ENCODE results near the gene RFNG.
A peak's percentile ranks its signal among the peaks of the same experiment; 100 is the strongest.

Gene RFNG

DNA sequence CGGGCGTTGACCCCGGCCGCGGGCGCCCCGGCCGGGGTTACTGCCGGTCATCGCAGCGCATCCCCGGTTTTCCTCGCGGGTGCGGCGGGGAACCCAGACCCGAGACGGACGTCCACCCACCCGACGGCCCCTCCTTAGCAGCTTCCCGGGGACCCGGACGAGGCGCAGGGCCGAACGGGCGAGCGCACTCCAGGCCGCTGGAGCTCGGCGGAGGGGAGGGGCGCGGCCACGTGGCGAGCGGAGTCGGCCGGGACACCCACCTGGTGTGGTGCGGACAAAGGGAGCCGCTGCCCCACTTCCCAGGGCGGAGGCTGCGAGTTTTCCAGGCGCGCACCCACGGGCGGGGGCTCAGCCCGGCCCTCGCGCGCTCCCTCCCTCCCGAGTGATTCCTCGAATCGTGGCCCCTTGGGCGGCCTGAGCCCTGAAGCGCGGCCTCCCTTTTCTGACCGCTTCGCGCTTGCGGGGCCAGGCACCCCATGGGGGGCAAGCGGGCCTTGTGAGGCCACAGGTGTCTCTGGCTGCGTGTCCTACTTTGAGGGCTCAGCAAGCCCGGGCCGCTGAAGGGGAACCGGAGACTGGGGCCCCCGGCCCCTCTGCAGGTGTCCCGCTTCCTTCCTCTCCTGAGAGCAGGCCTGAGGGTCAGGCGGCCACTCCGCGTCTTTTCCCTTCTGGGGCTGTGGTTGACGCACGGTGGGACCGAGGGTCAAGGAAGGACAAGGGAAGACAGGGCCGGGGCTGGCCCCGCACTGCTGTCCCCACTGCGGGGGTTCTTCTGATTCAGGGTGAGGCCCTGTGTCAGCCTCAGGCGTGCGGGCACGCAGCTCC is 47.5 kb upstream of the RFNG start:
- Histone ChIP-seq H2BK120ac (ENCODE audit: insufficient read depth, low read length, poor library complexity) (peak overlapping the region; percentile 37), H3K27ac (ENCODE audit: low read depth, low read length) (peak overlapping the region; percentile 31), H3K27me3 (ENCODE audit: insufficient read depth, low read length) (no peaks in the 10 kb centered on the region), H4K8ac (ENCODE audit: low read depth, low read length) (peak overlapping the region; percentile 63), H2BK12ac (ENCODE audit: low read length) (peak overlapping the region; percentile 12), H2BK5ac (ENCODE audit: low read depth, low read length, poor library complexity) (peak overlapping the region; percentile 76), H2AK5ac (ENCODE audit: low read length) (peak overlapping the region; percentile 75), H2AFZ (ENCODE audit: insufficient read depth, low read length, poor library complexity) (peak overlapping the region; percentile 75), H3K79me2 (ENCODE audit: control insufficient read depth, insufficient read depth, low read length, poor library complexity) (peaks cover 29% of the 10 kb centered on the region), H3K9ac (ENCODE audit: low read length) (peak overlapping the region; percentile 61), H3K4ac (ENCODE audit: low read depth, low read length) (peak overlapping the region; percentile 25), H3K9me3 (ENCODE audit: insufficient read depth, low read depth, low read length) (no peaks in the 10 kb centered on the region), H3K36me3 (ENCODE audit: control insufficient read depth in 1 of 2, insufficient read depth in 2 of 2, low read length in 2 of 2) (peaks cover 20% of the 10 kb centered on the region in 2 experiments), H3K18ac (ENCODE audit: low read length) (peak overlapping the region; percentile 76), H3K4me1 (ENCODE audit: control insufficient read depth in 1 of 2, insufficient read depth in 2 of 2, low read length in 2 of 2) (peaks cover 40 to 57% of the 10 kb centered on the region in 2 experiments), H3K23ac (ENCODE audit: low read length) (no peak overlapping the region), H3K4me2 (ENCODE audit: low read length) (peak overlapping the region; percentile 93), H3K79me1 (ENCODE audit: low read length) (peaks cover 28% of the 10 kb centered on the region), H4K12ac (ENCODE audit: low read depth, low read length) (peak overlapping the region; percentile 55), H3K14ac (ENCODE audit: low read length) (peak overlapping the region; percentile 66), H4K91ac (ENCODE audit: low read depth, low read length) (peak overlapping the region; percentile 89), H3K4me3 (ENCODE audit: low read depth, low read length) (peak overlapping the region; percentile 72)
- no CpG with 5 or more reads among the region's 80 CpGs for WGBS (ENCODE audit: extremely low coverage, insufficient coverage, insufficient read length)
- DNase-seq: no peak

DNA sequence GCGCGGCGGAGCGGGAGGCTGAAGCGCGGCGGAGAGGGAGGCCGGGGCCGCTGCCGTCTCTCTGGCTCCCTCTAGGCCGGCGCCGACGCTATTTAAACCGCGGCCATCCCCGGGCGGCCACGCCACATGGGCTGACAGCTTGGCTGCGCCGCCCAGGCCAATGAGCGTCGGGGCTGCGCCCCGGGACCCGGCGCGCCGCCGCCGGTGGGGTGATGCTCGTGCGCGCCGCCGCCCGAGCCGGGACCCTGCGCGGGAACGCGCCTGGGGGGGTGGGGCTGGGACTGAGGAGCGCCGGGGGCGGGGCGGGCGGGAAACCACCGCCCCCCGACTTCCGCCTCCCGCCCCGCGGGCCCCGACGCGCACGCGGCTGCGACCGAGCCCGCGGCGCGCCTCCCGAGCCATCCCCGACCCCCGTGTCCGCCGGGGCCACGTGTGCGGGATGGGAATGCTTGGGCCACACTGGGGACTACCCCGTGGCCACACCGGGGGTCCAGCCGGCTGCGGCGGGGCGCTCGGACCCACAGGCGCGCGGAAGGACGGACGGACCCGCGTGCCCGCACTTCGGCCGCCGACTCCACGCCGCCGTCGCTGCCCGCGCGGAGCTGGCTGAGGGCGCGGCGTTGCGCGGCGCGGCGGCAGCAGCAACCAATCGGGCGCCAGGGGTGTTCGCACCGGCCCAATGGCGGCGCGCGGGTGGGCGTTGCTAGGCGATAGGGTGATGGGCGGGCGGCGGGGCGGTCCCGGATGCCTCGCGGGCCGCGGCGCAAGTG is 46.7 kb upstream of the RFNG start, which contains the start of gene FASN:
FASN (minus strand) TSS at position 68 of the 770 bp plus-strand sequence. CDS start 1,791 bp downstream, outside the sequence.
- H3K27ac ChIP-seq (ENCODE audit: low read depth, low read length): peak within 1 kb of the TSS; percentile 97
- H2BK12ac ChIP-seq (ENCODE audit: low read length): peak within 1 kb of the TSS; percentile 12
- peak within 1 kb of the TSS; percentile 97 for H3K14ac ChIP-seq (ENCODE audit: low read length)
- H4K91ac ChIP-seq (ENCODE audit: low read depth, low read length): peak within 1 kb of the TSS; percentile 97
- peak within 1 kb of the TSS; percentile 82 for H2AFZ ChIP-seq (ENCODE audit: insufficient read depth, low read length, poor library complexity)
- peaks cover under 1% of the 10 kb centered on the region for H3K9me3 ChIP-seq (ENCODE audit: insufficient read depth, low read depth, low read length)
- peaks cover 35 to 51% of the 10 kb centered on the region in 2 experiments for H3K4me1 ChIP-seq (ENCODE audit: control insufficient read depth in 1 of 2, insufficient read depth in 2 of 2, low read length in 2 of 2)
- H3K27me3 ChIP-seq (ENCODE audit: insufficient read depth, low read length): no peaks in the 10 kb centered on the region
- no peak within 1 kb of the TSS for H3K23ac ChIP-seq (ENCODE audit: low read length)
- H3K18ac ChIP-seq (ENCODE audit: low read length): peak within 1 kb of the TSS; percentile 97
- H3K79me1 ChIP-seq (ENCODE audit: low read length): peaks cover 27% of the 10 kb centered on the region
- peak within 1 kb of the TSS; percentile 84 for H2BK120ac ChIP-seq (ENCODE audit: insufficient read depth, low read length, poor library complexity)
- H3K4ac ChIP-seq (ENCODE audit: low read depth, low read length): peak within 1 kb of the TSS; percentile 92
- H2BK5ac ChIP-seq (ENCODE audit: low read depth, low read length, poor library complexity): peak within 1 kb of the TSS; percentile 93
- peak within 1 kb of the TSS; percentile 88 for H3K4me3 ChIP-seq (ENCODE audit: low read depth, low read length)
- H4K12ac ChIP-seq (ENCODE audit: low read depth, low read length): peak within 1 kb of the TSS; percentile 93
- no CpG with 5 or more reads among the region's 124 CpGs for whole genome bisulfite sequencing (ENCODE audit: extremely low coverage, insufficient coverage, insufficient read length)
- H3K9ac ChIP-seq (ENCODE audit: low read length): peak within 1 kb of the TSS; percentile 91
- H3K79me2 ChIP-seq (ENCODE audit: control insufficient read depth, insufficient read depth, low read length, poor library complexity): peaks cover 31% of the 10 kb centered on the region
- H2AK5ac ChIP-seq (ENCODE audit: low read length): peak within 1 kb of the TSS; percentile 75
- H4K8ac ChIP-seq (ENCODE audit: low read depth, low read length): peak within 1 kb of the TSS; percentile 95
- DNase-seq: peak; percentile 93 to 97
- peaks cover 27 to 28% of the 10 kb centered on the region in 2 experiments for H3K36me3 ChIP-seq (ENCODE audit: control insufficient read depth in 1 of 2, insufficient read depth in 2 of 2, low read length in 2 of 2)
- peak within 1 kb of the TSS; percentile 95 for H3K4me2 ChIP-seq (ENCODE audit: low read length)

DNA sequence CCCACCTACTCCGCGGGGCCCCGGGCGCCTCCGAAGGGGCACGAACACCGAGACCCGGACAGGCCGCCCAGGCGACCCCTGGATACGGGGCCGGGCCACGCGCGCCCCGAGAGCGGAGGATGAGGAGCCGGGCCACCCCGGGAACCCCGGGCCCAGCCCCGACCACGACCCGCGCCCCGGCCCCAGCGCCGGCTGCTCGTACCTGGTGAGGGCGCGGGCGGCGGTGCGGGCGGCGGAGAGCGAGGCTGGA is 46.2 kb upstream of the RFNG start:
- DNase-seq: no peak
- Histone ChIP-seq H3K27ac (ENCODE audit: low read depth, low read length) (peak overlapping the region; percentile 87), H3K4me1 (ENCODE audit: control insufficient read depth in 1 of 2, insufficient read depth in 2 of 2, low read length in 2 of 2) (peaks cover 31 to 46% of the 10 kb centered on the region in 2 experiments), H3K36me3 (ENCODE audit: control insufficient read depth in 1 of 2, insufficient read depth in 2 of 2, low read length in 2 of 2) (peaks cover 32 to 33% of the 10 kb centered on the region in 2 experiments), H3K9ac (ENCODE audit: low read length) (peak overlapping the region; percentile 91), H2AFZ (ENCODE audit: insufficient read depth, low read length, poor library complexity) (peak overlapping the region; percentile 33), H3K27me3 (ENCODE audit: insufficient read depth, low read length) (no peaks in the 10 kb centered on the region), H4K12ac (ENCODE audit: low read depth, low read length) (peak overlapping the region; percentile 52), H3K79me1 (ENCODE audit: low read length) (peaks cover 27% of the 10 kb centered on the region), H3K14ac (ENCODE audit: low read length) (peak overlapping the region; percentile 81), H3K4me2 (ENCODE audit: low read length) (peak overlapping the region; percentile 95), H3K9me3 (ENCODE audit: insufficient read depth, low read depth, low read length) (peaks cover 5% of the 10 kb centered on the region), H3K23ac (ENCODE audit: low read length) (no peak overlapping the region), H3K18ac (ENCODE audit: low read length) (peak overlapping the region; percentile 82), H2BK12ac (ENCODE audit: low read length) (no peak overlapping the region), H2BK5ac (ENCODE audit: low read depth, low read length, poor library complexity) (peak overlapping the region; percentile 93), H4K8ac (ENCODE audit: low read depth, low read length) (peak overlapping the region; percentile 76), H2AK5ac (ENCODE audit: low read length) (no peak overlapping the region), H4K91ac (ENCODE audit: low read depth, low read length) (peak overlapping the region; percentile 81), H2BK120ac (ENCODE audit: insufficient read depth, low read length, poor library complexity) (peak overlapping the region; percentile 74), H3K4ac (ENCODE audit: low read depth, low read length) (peak overlapping the region; percentile 92), H3K79me2 (ENCODE audit: control insufficient read depth, insufficient read depth, low read length, poor library complexity) (peaks cover 31% of the 10 kb centered on the region), H3K4me3 (ENCODE audit: low read depth, low read length) (peak overlapping the region; percentile 88)
- no CpG with 5 or more reads among the region's 36 CpGs for WGBS (ENCODE audit: extremely low coverage, insufficient coverage, insufficient read length)

DNA sequence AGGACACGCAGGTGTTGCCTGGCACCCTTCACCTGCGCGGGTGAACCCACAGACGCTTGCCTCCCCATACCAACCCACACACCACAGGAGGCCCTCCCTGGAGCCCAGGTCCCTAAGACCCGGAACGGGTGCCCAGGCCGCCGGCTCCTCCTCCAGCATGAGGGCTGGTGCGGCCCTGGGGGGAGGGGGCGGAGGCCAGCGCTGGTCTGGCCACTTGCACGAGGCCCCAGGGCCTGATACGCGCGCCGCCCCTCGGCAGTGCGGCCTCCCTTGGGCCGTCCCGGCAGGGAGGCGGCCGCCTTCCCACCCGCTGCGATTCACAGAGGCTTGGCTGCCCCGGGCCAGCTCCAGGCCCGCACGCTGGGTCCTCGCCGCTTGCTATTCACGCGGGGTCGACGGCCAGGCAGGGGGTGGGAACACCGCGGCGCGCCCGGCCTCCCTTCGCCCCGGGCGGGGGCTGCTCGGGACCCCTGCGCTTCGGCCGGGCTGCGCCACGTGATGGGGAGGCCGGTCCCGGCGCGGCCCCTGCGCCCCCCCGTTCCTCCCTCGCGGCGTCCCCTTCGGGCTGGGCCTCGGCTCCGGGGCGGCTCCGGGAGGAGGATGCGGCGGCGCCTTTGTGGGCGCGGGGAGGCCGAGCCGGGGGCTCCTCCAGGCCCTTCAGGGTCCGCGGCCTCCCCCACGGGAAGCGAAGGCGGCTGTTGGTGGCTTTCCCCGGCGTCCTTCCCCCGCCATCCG is 45.7 kb upstream of the RFNG start:
- Histone ChIP-seq H3K18ac (ENCODE audit: low read length) (peak overlapping the region; percentile 82), H2BK5ac (ENCODE audit: low read depth, low read length, poor library complexity) (peak overlapping the region; percentile 93), H3K27ac (ENCODE audit: low read depth, low read length) (peak overlapping the region; percentile 87), H4K91ac (ENCODE audit: low read depth, low read length) (peak overlapping the region; percentile 81), H3K14ac (ENCODE audit: low read length) (peak overlapping the region; percentile 81), H3K4me1 (ENCODE audit: control insufficient read depth in 1 of 2, insufficient read depth in 2 of 2, low read length in 2 of 2) (peaks cover 30 to 45% of the 10 kb centered on the region in 2 experiments), H2BK12ac (ENCODE audit: low read length) (no peak overlapping the region), H2AFZ (ENCODE audit: insufficient read depth, low read length, poor library complexity) (peak overlapping the region; percentile 74), H3K4me2 (ENCODE audit: low read length) (peak overlapping the region; percentile 95), H3K4ac (ENCODE audit: low read depth, low read length) (peak overlapping the region; percentile 92), H3K9me3 (ENCODE audit: insufficient read depth, low read depth, low read length) (peaks cover 5% of the 10 kb centered on the region), H3K79me1 (ENCODE audit: low read length) (peaks cover 27% of the 10 kb centered on the region), H4K12ac (ENCODE audit: low read depth, low read length) (peak overlapping the region; percentile 52), H4K8ac (ENCODE audit: low read depth, low read length) (peak overlapping the region; percentile 76), H2BK120ac (ENCODE audit: insufficient read depth, low read length, poor library complexity) (peak overlapping the region; percentile 74), H3K4me3 (ENCODE audit: low read depth, low read length) (peak overlapping the region; percentile 88), H3K36me3 (ENCODE audit: control insufficient read depth in 1 of 2, insufficient read depth in 2 of 2, low read length in 2 of 2) (peaks cover 37% of the 10 kb centered on the region in 2 experiments), H3K27me3 (ENCODE audit: insufficient read depth, low read length) (no peaks in the 10 kb centered on the region), H3K23ac (ENCODE audit: low read length) (no peak overlapping the region), H3K79me2 (ENCODE audit: control insufficient read depth, insufficient read depth, low read length, poor library complexity) (peaks cover 31% of the 10 kb centered on the region), H3K9ac (ENCODE audit: low read length) (peak overlapping the region; percentile 91), H2AK5ac (ENCODE audit: low read length) (peak overlapping the region; percentile 44)
- peak; percentile 78 to 80 for DNase-seq
- no CpG with 5 or more reads among the region's 77 CpGs for WGBS (ENCODE audit: extremely low coverage, insufficient coverage, insufficient read length)

Data from trophoblast cell (in vitro differentiated cells and primary cell).